HEK293 (cell line): ENCODE measurements around the gene HYAL3.

Experiments
- CTCF ChIA-PET: fragments of 350-600 bp; formaldehyde crosslinking; extraction: SDS; loops from one replicate; lab custom pipeline; 2021; ENCODE audit warnings: antibody characterized with exemption; lab: Yijun Ruan, JAX
- POLR2A ChIA-PET: fragments of 300-600 bp; formaldehyde crosslinking; extraction: SDS; loops from one replicate; lab custom pipeline; 2020; ENCODE audit warnings: antibody characterized with exemption, inconsistent platforms; lab: Yijun Ruan, JAX
- H3K27ac ChIP-seq: fragments of 200-500 bp; sonication (Bioruptor generic); 2 replicates; pipeline ENCODE4 v1.5.1; 2014; ENCODE audit warnings: low read depth, low read length, control low read depth, inconsistent platforms; ENCODE audit errors: extremely low read depth
- H3K36me3 ChIP-seq, 2 experiments: fragments of 200-500 bp in 1 of 2; sonication (Bioruptor generic) in 1 of 2; 1 replicate in 1 of 2; 2 replicates in 1 of 2; pipeline ENCODE4 v1.5.1; 2014 to 2017; ENCODE audit warnings: inconsistent platforms in 2 of 2, low read length in 2 of 2; ENCODE audit not compliant: control insufficient read depth in 2 of 2, insufficient read depth in 1 of 2
- H3K4me1 ChIP-seq: fragments of 200-500 bp; sonication (Bioruptor generic); 2 replicates; pipeline ENCODE4 v1.5.1; 2014; ENCODE audit warnings: mild to moderate bottlenecking, low read length, inconsistent platforms; ENCODE audit not compliant: control insufficient read depth, insufficient read depth
- H3K4me3 ChIP-seq: 2 replicates; pipeline ENCODE4 v1.5.1; 2011; ENCODE audit warnings: low read depth, mild to moderate bottlenecking, control low read depth, low read length, moderate library complexity
- H3K9me3 ChIP-seq: fragments of 200-500 bp; sonication (Bioruptor generic); 2 replicates; pipeline ENCODE4 v1.5.1; 2014; ENCODE audit warnings: low read depth, low read length, inconsistent platforms; ENCODE audit not compliant: control insufficient read depth, insufficient read depth
- BCL11B ChIP-seq: fragments of 450-650 bp; formaldehyde crosslinking; IDR thresholded peaks from 2 replicates; pipeline ENCODE4 v1.5.1; 2016; ENCODE audit warnings: low read depth, missing biosample characterization, missing genetic modification characterization
- EGR2 ChIP-seq: fragments of 450-650 bp; formaldehyde crosslinking; IDR thresholded peaks from 2 replicates; pipeline ENCODE4 v1.5.1; 2016; ENCODE audit warnings: low read depth, missing biosample characterization, missing genetic modification characterization
- GLIS1 ChIP-seq: fragments of 450-650 bp; formaldehyde crosslinking; IDR thresholded peaks from 2 replicates; pipeline ENCODE4 v1.5.1; 2016; ENCODE audit warnings: missing biosample characterization, missing genetic modification characterization
- HOXA7 ChIP-seq: sonication (generic); formaldehyde crosslinking; IDR thresholded peaks from 2 replicates; pipeline ENCODE4 v1.8.1; 2022; ENCODE audit warnings: missing genetic modification reagents, borderline replicate concordance
- KLF10 ChIP-seq: fragments of 450-650 bp; IDR thresholded peaks from 2 replicates; pipeline ENCODE4 v1.5.1; 2018; ENCODE audit warnings: missing biosample characterization, mild to moderate bottlenecking, missing genetic modification characterization
- KLF9 ChIP-seq: fragments of 450-650 bp; formaldehyde crosslinking; IDR thresholded peaks from 2 replicates; pipeline ENCODE4 v1.5.1; 2016; ENCODE audit warnings: missing biosample characterization, missing genetic modification characterization, low read depth
- SCRT1 ChIP-seq: fragments of 450-650 bp; formaldehyde crosslinking; IDR thresholded peaks from 2 replicates; pipeline ENCODE4 v1.5.1; 2016; ENCODE audit warnings: missing biosample characterization, missing genetic modification characterization, borderline replicate concordance
- SCRT2 ChIP-seq: fragments of 450-650 bp; formaldehyde crosslinking; IDR thresholded peaks from 2 replicates; pipeline ENCODE4 v1.5.1; 2016; ENCODE audit warnings: missing biosample characterization, missing genetic modification characterization
- SP2 ChIP-seq: fragments of 450-650 bp; formaldehyde crosslinking; IDR thresholded peaks from 2 replicates; pipeline ENCODE4 v1.5.1; 2016; ENCODE audit warnings: missing biosample characterization, missing genetic modification characterization
- SP3 ChIP-seq: fragments of 450-650 bp; formaldehyde crosslinking; IDR thresholded peaks from 2 replicates; pipeline ENCODE4 v1.5.1; 2016; ENCODE audit warnings: missing biosample characterization, missing genetic modification characterization
- ZBTB21 ChIP-seq: fragments of 450-650 bp; formaldehyde crosslinking; IDR thresholded peaks from 2 replicates; pipeline ENCODE4 v1.5.1; 2017; ENCODE audit warnings: missing biosample characterization, missing genetic modification characterization
- ZIC2 ChIP-seq: fragments of 450-650 bp; formaldehyde crosslinking; IDR thresholded peaks from 2 replicates; pipeline ENCODE4 v1.5.1; 2016; ENCODE audit warnings: missing biosample characterization, missing genetic modification characterization
- ZNF19 ChIP-seq: fragments of 450-650 bp; formaldehyde crosslinking; IDR thresholded peaks from 2 replicates; pipeline ENCODE4; 2016; ENCODE audit warnings: missing biosample characterization, missing genetic modification characterization, low read depth
- ZNF223 ChIP-seq: fragments of 450-650 bp; formaldehyde crosslinking; IDR thresholded peaks from 2 replicates; pipeline ENCODE4 v1.5.1; 2016; ENCODE audit warnings: missing biosample characterization, missing genetic modification characterization
- ZNF23 ChIP-seq: fragments of 450-650 bp; formaldehyde crosslinking; IDR thresholded peaks from 2 replicates; pipeline ENCODE4 v1.5.1; 2016; ENCODE audit warnings: missing biosample characterization, missing genetic modification characterization, borderline replicate concordance
- ZNF302 ChIP-seq: fragments of 450-650 bp; formaldehyde crosslinking; IDR thresholded peaks from 2 replicates; pipeline ENCODE4 v1.5.1; 2016; ENCODE audit warnings: missing biosample characterization, missing genetic modification characterization, low read depth
- ZNF311 ChIP-seq: fragments of 450-650 bp; formaldehyde crosslinking; IDR thresholded peaks from 2 replicates; pipeline ENCODE4 v1.5.1; 2017; ENCODE audit warnings: missing biosample characterization, missing genetic modification characterization, borderline replicate concordance
- ZNF335 ChIP-seq: fragments of 450-650 bp; formaldehyde crosslinking; conservative IDR thresholded peaks from 2 replicates; pipeline ENCODE4 v1.5.1; 2016; ENCODE audit warnings: missing biosample characterization, missing genetic modification characterization
- ZNF423 ChIP-seq: fragments of 450-650 bp; formaldehyde crosslinking; IDR thresholded peaks from 2 replicates; pipeline ENCODE4 v1.5.1; 2016; ENCODE audit warnings: missing biosample characterization, missing genetic modification characterization
- ZNF510 ChIP-seq: fragments of 450-650 bp; formaldehyde crosslinking; IDR thresholded peaks from 2 replicates; pipeline ENCODE4 v1.5.1; 2018; ENCODE audit warnings: mild to moderate bottlenecking, missing genetic modification characterization, missing biosample characterization; ENCODE audit not compliant: insufficient replicate concordance
- ZNF514 ChIP-seq: fragments of 450-650 bp; formaldehyde crosslinking; IDR thresholded peaks from 2 replicates; pipeline ENCODE4 v1.5.1; 2016; ENCODE audit warnings: missing biosample characterization, missing genetic modification characterization
- ZNF585B ChIP-seq: fragments of 450-650 bp; formaldehyde crosslinking; IDR thresholded peaks from 2 replicates; pipeline ENCODE4 v1.5.1; 2016; ENCODE audit warnings: missing biosample characterization, missing genetic modification characterization
- ZNF600 ChIP-seq: fragments of 450-650 bp; formaldehyde crosslinking; IDR thresholded peaks from 2 replicates; pipeline ENCODE4 v1.5.1; 2016; ENCODE audit warnings: missing biosample characterization, missing genetic modification characterization
- ZNF621 ChIP-seq: fragments of 450-650 bp; formaldehyde crosslinking; IDR thresholded peaks from 2 replicates; pipeline ENCODE4 v1.5.1; 2017; ENCODE audit warnings: missing biosample characterization, missing genetic modification characterization
- ZSCAN23 ChIP-seq: fragments of 450-650 bp; formaldehyde crosslinking; IDR thresholded peaks from 2 replicates; pipeline ENCODE4 v1.5.1; 2016; ENCODE audit warnings: missing biosample characterization, missing genetic modification characterization
- ZXDB ChIP-seq: fragments of 450-650 bp; formaldehyde crosslinking; IDR thresholded peaks from 2 replicates; pipeline ENCODE4 v1.5.1; 2016; ENCODE audit warnings: missing biosample characterization, missing genetic modification characterization
- TF ChIP-seq, protein P1 (sequence below): fragments of 450-650 bp; formaldehyde crosslinking; IDR thresholded peaks from 2 replicates; pipeline ENCODE4 v1.5.1; 2016; ENCODE audit warnings: missing biosample characterization, missing genetic modification characterization
- TF ChIP-seq, protein P2 (sequence below): fragments of 450-650 bp; formaldehyde crosslinking; IDR thresholded peaks from 2 replicates; pipeline ENCODE4 v1.5.1; 2016; ENCODE audit warnings: missing biosample characterization, missing genetic modification characterization

Gene HYAL3

DNA sequence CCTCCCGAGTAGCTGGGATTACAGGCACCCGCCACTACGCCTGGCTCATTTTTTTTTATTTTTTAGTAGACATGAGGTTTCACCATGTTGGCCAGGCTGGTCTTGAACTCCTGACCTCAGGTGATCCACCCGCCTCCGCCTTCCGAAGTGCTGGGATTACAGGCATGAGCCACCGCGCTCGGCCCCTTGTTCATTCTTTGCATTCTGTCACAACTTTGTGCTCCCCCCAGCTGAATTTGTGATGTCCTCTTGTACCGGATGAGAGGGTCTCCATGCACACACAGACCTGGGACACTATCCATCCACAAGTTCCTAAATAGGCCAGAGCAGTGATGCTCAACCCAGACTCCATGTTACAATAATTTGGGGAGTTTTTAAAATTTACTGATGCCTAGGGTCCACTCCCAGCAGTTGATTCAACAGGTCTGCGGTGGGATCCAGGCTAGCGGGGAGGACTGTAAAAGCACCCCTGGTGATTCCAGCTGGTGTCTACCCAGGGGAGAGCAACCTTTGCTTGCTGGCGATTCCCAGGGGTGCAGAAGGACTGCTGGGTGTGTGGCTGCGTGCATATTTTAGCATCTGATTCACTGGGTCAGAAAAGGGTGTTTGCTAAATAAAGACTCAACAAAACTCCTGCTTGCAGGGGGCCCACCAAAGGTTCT is 40.4 kb upstream of the HYAL3 start:
- POLR2A ChIA-PET, result interaction anchor here (1.3 kb wide), 1 partner anchor 12 kb away, joined by 3 read pairs; the partner anchor contains the start of gene TUSC2
- CTCF ChIA-PET, result no interaction called here

DNA sequence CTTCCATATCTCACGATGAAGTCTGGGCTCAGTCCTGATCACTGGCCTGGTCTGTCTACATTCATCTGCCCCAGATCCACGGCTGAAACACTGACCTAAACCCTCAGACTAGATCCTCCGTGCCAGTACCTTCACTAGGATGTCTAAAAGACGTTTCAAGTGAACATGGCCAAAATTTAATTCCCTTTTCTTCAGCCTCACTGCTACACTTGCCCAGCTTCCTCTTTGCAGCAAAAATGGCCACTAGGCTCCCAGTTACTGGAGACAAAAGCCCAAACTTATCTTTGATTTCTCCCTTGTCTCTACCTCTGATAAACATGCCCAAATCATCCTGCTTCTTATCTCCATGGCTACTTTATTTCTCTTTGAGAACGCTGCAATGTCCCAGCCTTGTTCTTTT is 39.8 kb upstream of the HYAL3 start:
- H3K4me3 ChIP-seq, result no peak overlapping the region
- peaks cover 0 to 27% of the 10 kb centered on the region in 2 experiments; a peak in 2 of 3 replicates for H3K36me3 ChIP-seq
- no peaks in the 10 kb centered on the region for H3K9me3 ChIP-seq
- TF ChIP-seq ZNF302 (tag by site-specific recombination), result no peak
- TF ChIP-seq, all 188 proteins: peak for 0
- ChIA-PET POLR2A (no interaction called here), CTCF (no interaction called here)
- H3K4me1 ChIP-seq, result no peaks in the 10 kb centered on the region; the same call in 1 of the 2 replicates
- no peak overlapping the region for H3K27ac ChIP-seq

More for the DNA sequence above, 40.4 kb upstream of the HYAL3 start:
- TF ChIP-seq ZSCAN23 (tag by site-specific recombination) (no peak), ZIC2 (tag by site-specific recombination) (peak; percentile 59), GLIS1 (tag by site-specific recombination) (peak; percentile 43), ZNF621 (no peak), SCRT2 (tag by site-specific recombination) (peak; percentile 61; the same call in 1 of the 2 replicates)
- Histone ChIP-seq H3K27ac (no peak overlapping the region), H3K9me3 (no peaks in the 10 kb centered on the region), H3K4me1 (no peaks in the 10 kb centered on the region; the same call in 1 of the 2 replicates), H3K36me3 (peaks cover 0 to 21% of the 10 kb centered on the region in 2 experiments; a peak in 2 of 3 replicates), H3K4me3 (no peak overlapping the region)

DNA sequence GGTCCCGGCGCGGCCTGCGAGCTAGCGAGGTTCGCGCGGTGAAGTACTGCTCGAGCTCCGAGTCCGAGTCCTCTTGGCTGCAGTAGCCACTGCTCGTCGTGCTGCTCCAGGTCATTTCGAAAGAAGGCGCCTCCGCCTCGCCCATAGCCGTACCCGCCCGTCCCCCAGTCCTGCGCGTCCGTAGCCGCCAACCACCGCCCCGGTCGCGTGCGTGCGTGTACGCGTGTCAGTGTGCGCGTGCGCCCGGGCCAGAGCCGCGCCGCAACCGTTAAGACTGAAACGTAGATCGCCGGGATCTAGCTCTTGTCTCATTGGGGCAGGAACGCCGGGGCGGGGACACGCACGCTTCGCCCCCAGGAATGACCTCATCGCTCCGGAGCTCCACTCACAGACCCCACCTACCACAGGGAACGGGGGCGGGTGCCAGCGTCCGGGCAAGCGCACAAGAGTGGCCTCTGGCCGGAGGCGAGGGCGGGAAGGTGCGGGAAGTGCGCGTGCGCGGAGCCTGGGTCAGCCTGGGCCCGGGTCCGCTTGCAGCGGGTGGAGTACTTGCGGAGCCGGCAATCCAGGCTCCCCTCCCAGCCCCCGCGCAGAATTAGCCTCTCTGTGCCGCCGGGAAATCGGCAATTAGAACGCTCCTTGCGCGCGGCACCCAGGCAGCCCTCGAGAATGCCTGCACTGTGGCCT is 38.1 kb upstream of the HYAL3 start:
- ChIA-PET POLR2A (interaction anchor here (0.6 to 2.7 kb wide), 27 partner anchors 8 to 1059 kb away, joined by 3 to 63 read pairs (median 5); partner anchors contain the start of genes CYB561D2, GNAI2, HEMK1 and HYAL2), CTCF (interaction anchor here (1.0 to 2.6 kb wide), 7 partner anchors 9 to 205 kb away, joined by 3 to 13 read pairs (median 5); partner anchors contain the start of gene TUSC2)
- H3K27ac ChIP-seq, result peak overlapping the region; percentile 88
- TF ChIP-seq HOXA7 (CRISPR knock-in tag) (no peak), SCRT2 (tag by site-specific recombination) (no peak), KLF9 (peak; percentile 82), EGR2 (peak; percentile 83), ZNF19 (no peak), ZNF23 (no peak), SCRT1 (tag by site-specific recombination) (no peak), BCL11B (tag by site-specific recombination) (0 out of 2 replicates have a peak, but pooled peaks have one; percentile 60), ZNF600 (tag by site-specific recombination) (peak; percentile 75), ZXDB (tag by site-specific recombination) (peak; percentile 46; the same call in 1 of the 2 replicates), ZNF514 (tag by site-specific recombination) (no peak), ZNF510 (tag by site-specific recombination) (no peak), ZNF335 (tag by site-specific recombination) (0 out of 2 replicates have a peak, but pooled peaks have one; percentile 16), ZNF423 (no peak), ZBTB21 (tag by site-specific recombination) (no peak), KLF10 (peak; percentile 27; the same call in 1 of the 2 replicates), ZNF585B (tag by site-specific recombination) (0 out of 2 replicates have a peak, but pooled peaks have one; percentile 8), GLIS1 (tag by site-specific recombination) (peak; percentile 55), ZNF223 (tag by site-specific recombination) (peak; percentile 90), SP2 (tag by site-specific recombination) (peak; percentile 92), SP3 (peak; percentile 78), ZNF311 (tag by site-specific recombination) (no peak)
- TF ChIP-seq, protein P1, sequence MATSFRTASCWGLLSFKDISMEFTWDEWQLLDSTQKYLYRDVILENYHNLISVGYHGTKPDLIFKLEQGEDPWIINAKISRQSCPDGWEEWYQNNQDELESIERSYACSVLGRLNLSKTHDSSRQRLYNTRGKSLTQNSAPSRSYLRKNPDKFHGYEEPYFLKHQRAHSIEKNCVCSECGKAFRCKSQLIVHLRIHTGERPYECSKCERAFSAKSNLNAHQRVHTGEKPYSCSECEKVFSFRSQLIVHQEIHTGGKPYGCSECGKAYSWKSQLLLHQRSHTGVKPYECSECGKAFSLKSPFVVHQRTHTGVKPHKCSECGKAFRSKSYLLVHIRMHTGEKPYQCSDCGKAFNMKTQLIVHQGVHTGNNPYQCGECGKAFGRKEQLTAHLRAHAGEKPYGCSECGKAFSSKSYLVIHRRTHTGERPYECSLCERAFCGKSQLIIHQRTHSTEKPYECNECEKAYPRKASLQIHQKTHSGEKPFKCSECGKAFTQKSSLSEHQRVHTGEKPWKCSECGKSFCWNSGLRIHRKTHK (tag by site-specific recombination), result no peak
- TF ChIP-seq, protein P2, sequence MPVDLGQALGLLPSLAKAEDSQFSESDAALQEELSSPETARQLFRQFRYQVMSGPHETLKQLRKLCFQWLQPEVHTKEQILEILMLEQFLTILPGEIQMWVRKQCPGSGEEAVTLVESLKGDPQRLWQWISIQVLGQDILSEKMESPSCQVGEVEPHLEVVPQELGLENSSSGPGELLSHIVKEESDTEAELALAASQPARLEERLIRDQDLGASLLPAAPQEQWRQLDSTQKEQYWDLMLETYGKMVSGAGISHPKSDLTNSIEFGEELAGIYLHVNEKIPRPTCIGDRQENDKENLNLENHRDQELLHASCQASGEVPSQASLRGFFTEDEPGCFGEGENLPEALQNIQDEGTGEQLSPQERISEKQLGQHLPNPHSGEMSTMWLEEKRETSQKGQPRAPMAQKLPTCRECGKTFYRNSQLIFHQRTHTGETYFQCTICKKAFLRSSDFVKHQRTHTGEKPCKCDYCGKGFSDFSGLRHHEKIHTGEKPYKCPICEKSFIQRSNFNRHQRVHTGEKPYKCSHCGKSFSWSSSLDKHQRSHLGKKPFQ (tag by site-specific recombination), result peak; percentile 15; the same call in 1 of the 2 replicates

More for the DNA sequence above, 38.1 kb upstream of the HYAL3 start:
- no peaks in the 10 kb centered on the region; the same call in 1 of the 2 replicates for H3K4me1 ChIP-seq
- H3K4me3 ChIP-seq, result peak overlapping the region; percentile 96
- peaks cover 3 to 28% of the 10 kb centered on the region in 2 experiments; a peak in 2 of 3 replicates for H3K36me3 ChIP-seq
- no peaks in the 10 kb centered on the region for H3K9me3 ChIP-seq
